ENCODE data around the gene EVPL. TPM values are rescaled to one million over a fixed set of nuclear protein-coding genes. Genes with fewer than 3 reads are reported as not detected.
"Not testable (repeated sequence)": the region's sequence is repeated elsewhere in the genome, so short reads cannot be mapped to it uniquely, and the experiment has no call there.

Gene EVPL
- total RNA-seq (2014; rRNA removed; shearing (Covaris generic); ENCODE audit: low replicate concordance) = not detected in 2 replicates

DNA sequence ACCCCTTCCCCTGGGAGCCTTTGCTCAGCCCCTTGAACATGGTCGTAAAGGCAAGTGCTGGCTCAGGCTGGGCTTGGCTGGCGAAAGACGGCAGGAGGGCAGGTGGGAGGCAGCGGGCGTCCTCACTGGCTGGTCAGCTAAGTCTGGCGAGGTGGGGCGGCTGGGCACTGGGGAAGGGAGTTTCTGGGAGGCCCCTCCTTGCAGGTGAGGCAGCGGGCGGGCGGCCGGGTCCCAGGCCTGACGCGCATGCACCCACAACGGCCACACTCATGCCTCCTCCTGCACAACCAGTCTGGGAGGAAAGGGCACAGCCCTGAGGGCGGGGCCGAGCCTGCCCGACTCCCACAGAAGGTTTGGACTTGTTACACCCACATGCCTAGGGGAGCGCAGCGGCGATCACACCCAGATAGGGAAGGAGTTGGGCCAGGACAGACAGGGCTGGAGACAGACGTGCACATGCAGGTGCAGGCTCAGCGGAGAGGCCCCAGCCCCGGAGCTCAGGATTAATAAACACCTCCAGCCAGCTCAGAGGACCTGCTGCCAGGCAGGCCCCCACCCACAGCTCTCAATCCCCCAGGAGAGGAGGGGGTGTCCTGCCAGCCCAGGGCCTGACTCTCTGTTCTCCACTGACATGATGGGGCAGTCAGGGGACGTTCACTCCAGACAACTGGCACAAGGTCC lies at the start of gene EVPL:
TSS of gene EVPL (minus strand) at position 148 of the 681 bp plus-strand sequence. CDS start at position 40, 108 bp downstream.
- Histone ChIP-seq H3K36me3 (no peaks in the 10 kb centered on the region), H3K4me3 (no peak within 1 kb of the TSS), H3K27me3 (no peaks in the 10 kb centered on the region), H3K9me3 (no peaks in the 10 kb centered on the region)
- DNase-seq = no peak

DNA sequence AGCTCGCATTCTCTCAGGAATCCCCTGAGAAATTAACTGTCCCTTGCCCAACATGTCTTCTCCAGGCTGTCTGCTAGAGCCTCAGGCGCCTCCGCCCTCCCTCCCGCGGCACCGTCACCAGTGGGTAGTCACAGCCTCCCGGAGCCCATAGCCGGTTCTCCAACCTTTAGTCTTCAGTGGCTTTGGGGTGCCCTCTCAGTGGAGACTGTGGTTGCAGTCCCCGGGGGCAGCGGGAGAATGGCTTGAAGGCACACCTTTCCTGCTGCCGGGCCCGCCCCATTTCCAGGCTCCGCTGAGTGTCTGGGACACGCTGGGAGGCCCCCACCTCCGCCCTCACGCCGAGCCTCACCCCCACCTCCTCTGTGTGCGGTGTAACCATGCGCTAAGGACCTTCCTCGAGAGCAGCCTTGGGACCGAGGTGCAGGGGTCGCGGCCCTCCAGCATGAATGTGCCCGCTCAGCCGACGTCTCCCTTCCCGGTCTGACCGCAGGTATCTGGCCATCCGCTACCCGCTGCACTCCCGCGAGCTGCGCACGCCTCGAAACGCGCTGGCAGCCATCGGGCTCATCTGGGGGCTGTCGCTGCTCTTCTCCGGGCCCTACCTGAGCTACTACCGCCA lies 49.1 kb upstream of the EVPL start:
- no peaks in the 10 kb centered on the region for H3K36me3 ChIP-seq
- no peak overlapping the region for H3K4me3 ChIP-seq
- DNase-seq = no peak
- peaks cover 71% of the 10 kb centered on the region for H3K27me3 ChIP-seq
- H3K9me3 ChIP-seq = no peaks in the 10 kb centered on the region

DNA sequence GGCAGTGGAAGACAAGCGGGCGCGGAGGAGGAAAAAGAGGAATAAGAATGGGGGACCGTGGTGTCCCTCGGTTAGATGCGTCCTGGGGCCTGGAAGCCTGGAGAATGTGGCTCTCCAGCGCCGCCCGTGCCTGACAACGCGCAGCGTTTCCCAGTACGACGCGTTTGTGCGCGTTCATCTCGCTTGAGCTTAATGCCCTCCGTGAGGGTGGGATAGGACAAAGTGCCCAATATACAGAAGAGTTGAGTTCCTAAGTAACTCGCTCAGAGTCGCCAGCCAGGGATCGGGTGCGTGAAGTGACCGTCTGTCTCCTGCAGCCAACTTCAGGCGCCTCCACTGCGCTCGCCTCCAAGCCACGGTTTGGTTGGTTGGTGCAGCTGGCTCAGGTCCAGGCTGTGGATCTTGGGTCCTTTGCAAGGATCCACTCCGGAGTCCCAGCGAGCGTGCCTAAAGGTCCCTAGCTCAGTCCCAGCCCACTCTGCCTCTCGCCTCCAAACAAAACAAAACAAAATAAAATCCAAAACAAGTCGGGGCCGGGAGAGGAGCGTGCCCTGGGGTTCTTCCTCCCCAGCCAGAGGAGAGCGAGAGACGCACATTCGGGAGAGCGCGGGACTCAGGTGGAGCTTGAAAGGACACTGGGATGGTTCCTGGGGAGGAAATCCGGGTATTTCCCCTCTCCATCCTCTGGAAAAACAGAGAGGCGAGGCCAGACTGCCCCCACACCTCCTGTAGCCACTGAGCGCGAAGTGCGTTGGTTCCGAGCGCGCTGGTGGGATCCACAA lies 48.4 kb upstream of the EVPL start:
- no peak for DNase-seq

GRCh38 chr17:76074390-76075363 lies 47.6 kb upstream of the EVPL start, which contains the start of gene GALR2:
TSS of gene GALR2 (plus strand) at chr17:76074781. CDS start at chr17:76074884, 103 bp downstream.
- DNase-seq = no peak
- Histone ChIP-seq H3K4me3 (no peak within 1 kb of the TSS), H3K27me3 (peaks cover 62% of the 10 kb centered on the region), H3K9me3 (no peaks in the 10 kb centered on the region), H3K36me3 (peaks cover 8% of the 10 kb centered on the region)

More for the DNA sequence above, 48.4 kb upstream of the EVPL start:
- Histone ChIP-seq H3K4me3 (no peak overlapping the region), H3K36me3 (peaks cover 1% of the 10 kb centered on the region), H3K27me3 (peaks cover 71% of the 10 kb centered on the region), H3K9me3 (no peaks in the 10 kb centered on the region)

GRCh38 chr17:76072148-76072858 lies 45.2 kb upstream of the EVPL start, which contains the start of gene SRP68:
TSS of gene SRP68 (minus strand) at chr17:76072517. CDS start at chr17:76072491, 26 bp downstream.
- Histone ChIP-seq H3K9me3 (no peaks in the 10 kb centered on the region), H3K27me3 (peaks cover 39% of the 10 kb centered on the region), H3K36me3 (peaks cover 25% of the 10 kb centered on the region), H3K4me3 (peak within 1 kb of the TSS; percentile 77)
- DNase-seq = peak; percentile 96

- DNase-seq = no peak
Observed at GRCh38 chr17:76071531-76072147, 44.5 kb upstream of the EVPL start.

DNA sequence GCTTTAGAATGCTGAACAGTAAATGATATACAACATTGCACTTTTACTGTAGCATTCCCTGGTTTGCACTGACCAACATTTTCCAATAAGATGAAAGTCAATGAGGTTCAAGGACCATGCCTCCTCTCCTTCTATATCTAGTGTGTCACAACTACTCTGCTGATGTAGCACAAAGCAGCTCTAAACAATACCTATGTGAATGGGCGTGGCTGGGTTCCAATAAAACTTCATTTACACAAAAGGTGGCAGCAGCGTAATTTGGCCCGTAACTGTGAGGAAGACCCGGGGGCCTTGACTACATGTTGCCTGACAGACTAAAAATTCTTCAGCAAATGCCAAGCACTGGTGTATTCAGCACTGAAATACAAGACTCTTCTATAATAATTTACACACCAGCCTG lies 38.7 kb upstream of the EVPL start:
- H3K27me3 ChIP-seq = no peaks in the 10 kb centered on the region
- DNase-seq = no peak
- H3K4me3 ChIP-seq = no peak overlapping the region
- peaks cover 78% of the 10 kb centered on the region for H3K36me3 ChIP-seq
- no peaks in the 10 kb centered on the region for H3K9me3 ChIP-seq

More at GRCh38 chr17:76071531-76072147, 44.5 kb upstream of the EVPL start:
- Histone ChIP-seq H3K36me3 (peaks cover 32% of the 10 kb centered on the region), H3K9me3 (no peaks in the 10 kb centered on the region), H3K27me3 (peaks cover 33% of the 10 kb centered on the region), H3K4me3 (peak overlapping the region; percentile 77)

DNA sequence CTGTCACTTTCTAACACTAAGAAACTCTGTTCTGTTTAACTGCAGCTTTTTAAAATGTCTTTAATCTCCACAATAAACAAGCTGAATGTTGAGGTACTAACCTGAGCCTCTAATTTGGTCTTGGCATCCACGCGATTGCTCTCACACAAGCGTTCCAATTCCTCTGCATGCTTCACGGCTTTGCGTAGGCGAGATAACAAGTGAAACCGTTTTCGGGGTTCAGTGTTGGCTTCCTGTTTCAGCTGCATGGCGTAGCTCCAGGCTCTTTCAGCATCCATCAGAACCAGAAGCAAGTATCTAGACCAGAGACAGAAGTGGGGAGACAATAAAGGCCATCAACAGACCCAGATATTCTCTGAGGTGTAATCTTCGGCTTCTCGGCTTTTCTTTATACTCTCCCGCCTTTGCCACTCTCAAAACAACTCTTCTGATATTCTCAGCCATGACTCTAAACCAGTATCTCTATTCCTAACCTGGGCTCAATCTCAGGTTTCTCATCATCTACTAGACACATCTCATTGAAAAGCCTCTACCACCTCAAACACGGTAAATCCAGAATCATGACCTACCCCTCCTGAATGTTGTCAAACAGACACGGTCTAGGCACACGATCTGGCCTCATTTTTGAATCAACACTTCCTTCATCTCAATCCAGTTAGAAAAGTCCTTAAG lies 36.9 kb upstream of the EVPL start:
- Histone ChIP-seq H3K27me3 (no peaks in the 10 kb centered on the region), H3K4me3 (no peak overlapping the region), H3K9me3 (no peaks in the 10 kb centered on the region), H3K36me3 (peaks cover 76% of the 10 kb centered on the region)
- DNase-seq = no peak

DNA sequence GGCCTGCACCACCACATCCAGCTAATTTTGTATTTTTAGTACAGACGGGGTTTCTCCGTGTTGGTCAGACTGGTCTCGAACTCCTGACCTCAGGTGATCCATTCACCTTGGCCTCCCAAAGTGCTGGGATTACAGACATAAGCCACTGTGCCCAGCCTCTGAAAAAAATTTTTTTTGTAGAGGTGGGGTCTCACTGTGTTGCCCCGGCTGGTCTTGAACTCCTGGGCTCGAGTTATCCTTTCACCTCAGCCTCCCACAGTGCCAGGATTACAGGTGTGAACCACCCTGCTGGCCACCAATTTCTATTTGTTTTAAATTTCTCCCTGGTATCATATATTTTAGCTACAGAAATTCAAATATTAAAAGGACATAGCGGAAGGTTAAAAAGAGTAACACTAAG lies 31.2 kb upstream of the EVPL start:
- DNase-seq, H3K4me3 ChIP-seq, H3K9me3 ChIP-seq, H3K27me3 ChIP-seq: not testable (repeated sequence)
- peaks cover 78% of the 10 kb centered on the region for H3K36me3 ChIP-seq

DNA sequence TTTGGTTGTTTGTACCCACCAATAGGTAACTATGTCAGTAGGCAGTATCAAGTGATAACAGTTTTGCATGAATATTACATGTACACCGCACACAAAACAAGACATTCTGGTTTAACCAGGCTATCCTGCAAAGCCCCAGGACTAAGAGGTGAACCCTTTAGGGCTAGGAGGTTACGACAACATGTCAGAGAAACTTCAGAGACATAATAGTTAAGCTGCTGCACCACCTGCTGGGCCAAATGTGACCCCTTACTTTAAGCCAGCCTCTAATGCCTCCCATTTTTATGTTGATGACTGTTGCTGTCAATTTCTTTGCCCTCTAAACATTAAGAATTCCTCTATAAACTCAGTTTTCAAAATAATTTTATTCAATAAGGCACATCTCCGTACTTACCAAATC lies 29.8 kb upstream of the EVPL start:
- no peak for DNase-seq
- Histone ChIP-seq H3K27me3 (no peaks in the 10 kb centered on the region), H3K36me3 (peaks cover 78% of the 10 kb centered on the region), H3K9me3 (no peaks in the 10 kb centered on the region), H3K4me3 (no peak overlapping the region)

GRCh38 chr17:76054112-76054476 lies 27.0 kb upstream of the EVPL start:
- DNase-seq = no peak
- peaks cover 80% of the 10 kb centered on the region for H3K36me3 ChIP-seq
- no peak overlapping the region for H3K4me3 ChIP-seq
- H3K9me3 ChIP-seq = no peaks in the 10 kb centered on the region
- H3K27me3 ChIP-seq = no peaks in the 10 kb centered on the region

GRCh38 chr17:76053246-76054111 lies 26.4 kb upstream of the EVPL start:
- H3K36me3 ChIP-seq = peaks cover 80% of the 10 kb centered on the region

GRCh38 chr17:76051561-76051960 lies 24.5 kb upstream of the EVPL start:
- no peak for DNase-seq
- no peaks in the 10 kb centered on the region for H3K9me3 ChIP-seq
- H3K4me3 ChIP-seq = no peak overlapping the region
- no peaks in the 10 kb centered on the region for H3K27me3 ChIP-seq
- peaks cover 80% of the 10 kb centered on the region for H3K36me3 ChIP-seq

More at GRCh38 chr17:76053246-76054111, 26.4 kb upstream of the EVPL start:
- H3K9me3 ChIP-seq = no peaks in the 10 kb centered on the region
- peak; percentile 49 for DNase-seq
- no peaks in the 10 kb centered on the region for H3K27me3 ChIP-seq
- no peak overlapping the region for H3K4me3 ChIP-seq
